Neutrophil (primary cell): ENCODE results near the gene LHX1.

Experiments used
- H3K27ac ChIP-seq: fragments of 200-600 bp; sonication (generic); 2 replicates; pipeline ENCODE4 v1.5.1; 2016; ENCODE audit warnings: mild to moderate bottlenecking, moderate library complexity
- H3K27me3 ChIP-seq: fragments of 200-600 bp; sonication (generic); 2 replicates; pipeline ENCODE4 v1.6.0; 2016; ENCODE audit warnings: mild to moderate bottlenecking
- H3K36me3 ChIP-seq: fragments of 200-600 bp; sonication (generic); 2 replicates; pipeline ENCODE4 v1.5.1; 2017
- H3K4me1 ChIP-seq, 2 experiments: fragments of 200-600 bp in 1 of 2; sonication (generic) in 1 of 2; 1 replicate in 1 of 2; 2 replicates in 1 of 2; pipeline versions ENCODE4 v1.5.1 to v1.6.1; 2013 to 2016; ENCODE audit warnings: low read depth in 1 of 2, low read length in 1 of 2, mild to moderate bottlenecking in 1 of 2, moderate library complexity in 1 of 2; ENCODE audit not compliant: control insufficient read depth in 1 of 2, insufficient read depth in 1 of 2
- H3K4me3 ChIP-seq, 2 experiments: fragments of 200-600 bp in 1 of 2; sonication (generic) in 1 of 2; 1 replicate in 1 of 2; 2 replicates in 1 of 2; pipeline ENCODE4 v1.5.1; 2013 to 2016; ENCODE audit warnings: low read depth in 1 of 2, low read length in 1 of 2, mild to moderate bottlenecking in 1 of 2, moderate library complexity in 1 of 2
- H3K9me3 ChIP-seq: fragments of 200-600 bp; sonication (generic); 2 replicates; pipeline ENCODE4 v1.5.1; 2016
- CTCF ChIP-seq: fragments of 200-600 bp; sonication (generic); IDR thresholded peaks from 2 replicates; pipeline ENCODE4 v1.5.1; 2016; ENCODE audit warnings: antibody characterized with exemption

Gene LHX1

GRCh38 chr17:36975922-36976515 lies 38.7 kb downstream of the LHX1 start:
- H3K4me3 ChIP-seq = no peak overlapping the region
- H3K9me3 ChIP-seq = no peaks in the 10 kb centered on the region
- H3K36me3 ChIP-seq = peaks cover 8% of the 10 kb centered on the region
- no peak for TF ChIP-seq CTCF
- no peak overlapping the region for H3K27ac ChIP-seq
- no peaks in the 10 kb centered on the region for H3K4me1 ChIP-seq
- H3K27me3 ChIP-seq = no peaks in the 10 kb centered on the region

- Histone ChIP-seq H3K36me3 (peaks cover 8% of the 10 kb centered on the region), H3K4me3 (no peak overlapping the region), H3K9me3 (no peaks in the 10 kb centered on the region), H3K27me3 (no peaks in the 10 kb centered on the region), H3K4me1 (no peaks in the 10 kb centered on the region), H3K27ac (no peak overlapping the region)
- no peak for TF ChIP-seq CTCF
Observed at GRCh38 chr17:36977066-36977465, 39.8 kb downstream of the LHX1 start.

- Histone ChIP-seq H3K4me1 (no peaks in the 10 kb centered on the region), H3K27ac (no peak overlapping the region)
Observed at GRCh38 chr17:36977568-36977967, 40.3 kb downstream of the LHX1 start.

GRCh38 chr17:36978810-36979564 lies 41.7 kb downstream of the LHX1 start:
- no peaks in the 10 kb centered on the region for H3K27me3 ChIP-seq
- no peaks in the 10 kb centered on the region for H3K9me3 ChIP-seq
- H3K4me3 ChIP-seq = no peak overlapping the region
- peaks cover 8% of the 10 kb centered on the region for H3K36me3 ChIP-seq
- H3K4me1 ChIP-seq = no peaks in the 10 kb centered on the region
- no peak for TF ChIP-seq CTCF
- no peak overlapping the region for H3K27ac ChIP-seq

More at GRCh38 chr17:36977568-36977967, 40.3 kb downstream of the LHX1 start:
- no peak for TF ChIP-seq CTCF
- Histone ChIP-seq H3K9me3 (no peaks in the 10 kb centered on the region), H3K4me3 (no peak overlapping the region), H3K36me3 (peaks cover 8% of the 10 kb centered on the region), H3K27me3 (no peaks in the 10 kb centered on the region)

- no peaks in the 10 kb centered on the region for H3K4me1 ChIP-seq
- H3K36me3 ChIP-seq = peaks cover 8% of the 10 kb centered on the region
- H3K27me3 ChIP-seq = no peaks in the 10 kb centered on the region
- H3K27ac ChIP-seq = no peak overlapping the region
- no peaks in the 10 kb centered on the region for H3K9me3 ChIP-seq
- no peak for TF ChIP-seq CTCF
- no peak overlapping the region for H3K4me3 ChIP-seq
Observed at GRCh38 chr17:36979565-36979941, 42.3 kb downstream of the LHX1 start.
